Measurements from ENCODE around the gene TNFSF10.

Gene TNFSF10

DNA sequence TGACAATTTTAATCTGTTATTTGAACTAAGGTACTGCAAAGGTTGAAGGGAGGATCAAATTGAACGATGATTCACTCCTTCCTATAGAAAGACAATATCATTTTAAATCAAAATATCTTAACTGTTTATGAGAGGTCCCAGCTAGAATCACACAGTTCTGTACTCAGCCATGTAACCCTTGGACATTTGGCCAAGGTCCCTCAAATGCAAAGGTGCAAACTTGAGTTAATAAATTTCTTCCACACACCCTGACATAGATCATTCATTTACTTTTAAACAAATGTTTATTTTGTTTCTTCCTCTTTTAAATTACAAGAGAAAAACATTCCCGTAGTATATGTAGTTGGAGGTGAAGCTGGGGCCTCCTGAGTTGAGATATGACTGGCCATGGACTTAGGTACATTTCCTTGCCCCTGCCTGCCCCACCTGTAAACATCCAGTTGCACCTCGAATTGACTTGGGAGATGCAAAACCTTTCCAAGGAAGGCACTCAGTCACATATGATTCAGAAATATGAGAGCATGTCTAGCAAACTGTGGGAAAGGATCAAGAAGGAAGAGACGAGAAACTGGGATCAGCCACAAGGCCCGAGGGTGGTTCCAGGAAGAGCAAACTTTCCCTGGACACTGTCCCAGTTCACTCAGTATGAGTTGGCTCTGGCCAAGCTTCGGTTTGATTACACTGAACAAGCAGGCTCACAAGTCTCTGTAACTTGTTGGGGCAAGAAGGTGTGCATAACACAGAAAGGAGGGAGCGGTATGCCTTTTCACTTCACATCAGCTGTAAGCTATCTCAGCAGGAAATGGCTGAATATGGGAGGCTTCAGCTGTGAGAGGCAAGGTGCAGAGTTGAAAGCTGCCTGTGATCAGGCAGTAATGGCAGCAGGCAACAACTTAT is 6.7 kb downstream of the TNFSF10 start:
- DNase-seq (ENCODE audit: low read depth in 2 of 2), result no peak

DNA sequence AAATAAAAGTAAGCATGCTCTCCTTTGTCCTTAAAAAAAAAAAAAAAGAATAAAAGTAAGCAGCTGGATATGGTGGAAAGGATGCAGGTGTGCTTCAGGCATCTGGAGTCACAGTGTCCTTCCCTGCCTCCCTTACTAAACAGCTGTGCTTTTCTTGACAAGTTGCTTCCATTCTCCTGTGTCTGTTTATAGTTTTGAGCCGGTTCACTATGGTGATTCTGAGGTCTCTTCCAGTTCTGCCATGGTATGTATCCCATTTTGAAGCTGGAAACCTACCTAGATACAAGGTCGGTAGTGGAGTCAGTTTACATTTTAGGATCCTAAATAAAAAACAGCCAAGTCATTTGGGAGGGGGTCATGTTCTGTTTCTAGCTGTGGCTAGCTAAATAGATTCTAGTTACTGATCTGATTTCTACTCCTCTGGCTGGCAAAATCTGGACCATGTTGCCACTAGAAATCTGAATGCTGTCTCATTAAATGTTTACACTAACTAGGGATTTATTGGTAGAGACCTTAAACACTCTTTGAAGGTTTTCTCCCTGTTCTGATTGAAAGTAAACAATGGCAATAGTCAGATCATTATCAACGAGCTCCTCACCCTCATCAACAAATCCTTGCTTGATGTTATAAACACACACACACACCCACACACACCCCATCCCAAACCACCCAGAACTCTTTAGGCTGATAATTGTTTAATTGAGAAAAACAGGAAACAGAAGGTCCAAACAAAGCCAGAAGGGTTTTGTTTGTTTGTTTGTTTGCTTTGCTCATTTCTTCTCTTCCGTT is 7.9 kb downstream of the TNFSF10 start:
- DNase-seq (ENCODE audit: low read depth in 2 of 2), result no peak

DNA sequence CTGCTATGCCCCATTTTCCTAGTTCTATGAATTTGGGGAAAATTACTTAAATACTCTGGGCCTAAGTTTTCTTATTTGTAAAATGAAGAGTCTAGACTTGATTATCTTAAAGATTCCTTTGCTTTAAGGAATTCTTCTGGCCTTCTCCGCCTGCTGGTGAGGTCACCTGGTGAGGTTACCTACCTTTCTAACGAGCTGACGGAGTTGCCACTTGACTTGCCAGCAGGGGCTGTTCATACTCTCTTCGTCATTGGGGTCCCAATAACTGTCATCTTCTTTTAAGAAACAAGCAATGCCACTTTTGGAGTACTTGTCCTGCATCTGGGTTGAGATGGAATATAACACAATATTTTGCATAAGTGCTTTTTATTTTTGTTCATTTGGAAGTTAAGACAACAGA is 8.6 kb downstream of the TNFSF10 start:
- DNase-seq (ENCODE audit: low read depth in 2 of 2), result no peak

DNA sequence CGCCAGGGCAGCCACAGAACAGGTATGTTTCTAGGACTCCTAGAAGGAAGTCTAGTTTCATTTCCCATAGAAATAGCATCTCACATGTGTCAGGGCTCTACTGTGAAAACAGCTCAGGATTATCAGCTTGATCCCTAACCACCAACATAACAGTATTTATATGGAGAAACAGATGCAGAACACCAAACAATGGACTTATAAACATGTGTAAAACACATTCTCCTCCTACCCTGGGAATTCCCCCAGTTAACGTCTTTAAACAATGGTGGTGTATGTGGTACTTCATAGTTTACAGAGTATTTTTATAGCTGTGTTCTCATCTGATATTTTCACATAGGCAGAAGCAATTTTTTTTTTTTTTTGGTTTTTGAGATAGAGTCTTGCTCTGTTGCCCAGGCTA is 9.7 kb downstream of the TNFSF10 start:
- DNase-seq (ENCODE audit: low read depth in 2 of 2), result no peak

DNA sequence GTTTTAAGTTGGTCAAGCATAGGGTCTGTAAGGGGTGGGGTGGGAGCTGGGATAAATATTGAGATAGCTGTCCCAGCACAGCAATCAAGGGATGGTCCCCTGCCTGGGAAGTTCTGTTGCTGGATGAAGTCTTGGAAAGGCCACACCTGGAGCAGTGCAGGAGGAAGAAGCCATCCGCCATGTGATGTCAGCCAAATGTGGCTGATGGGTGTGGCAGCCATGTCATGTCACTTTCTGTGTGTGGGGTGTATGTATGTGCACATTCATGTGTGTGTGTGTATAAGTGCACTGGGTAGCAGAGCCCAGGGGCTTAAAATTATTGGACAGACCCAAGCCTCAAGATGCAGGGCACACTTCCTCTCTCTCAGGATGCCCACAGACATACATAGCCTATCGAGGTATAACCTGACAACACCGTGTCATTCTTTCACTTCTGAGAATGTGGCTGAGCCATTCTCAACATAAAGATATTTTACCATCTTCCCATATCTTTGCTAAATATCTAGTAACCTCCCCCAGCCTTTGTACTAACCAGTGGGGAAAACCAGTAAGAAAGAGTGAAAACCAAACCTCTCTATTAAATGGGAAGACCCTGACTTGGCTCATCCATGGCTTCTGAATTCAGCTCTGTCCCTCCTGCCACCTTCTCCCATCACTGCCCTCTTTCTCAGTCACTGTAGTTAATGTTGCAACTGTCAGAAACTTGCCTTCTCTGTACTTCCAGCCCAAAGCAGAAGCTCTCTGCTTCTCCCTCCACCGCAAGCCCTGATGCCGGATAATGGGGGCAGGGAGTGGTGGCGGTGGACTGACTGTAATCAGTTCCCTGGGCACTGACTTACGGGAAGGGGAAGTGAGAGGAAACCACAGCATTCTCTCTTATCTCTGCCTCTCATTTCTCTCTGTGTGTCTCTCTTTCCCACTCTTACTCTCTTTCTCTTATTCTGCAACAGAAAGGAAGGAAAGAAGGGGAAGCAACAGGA is 11.2 kb downstream of the TNFSF10 start:
- peak in 1 of 2 experiments; percentile 69 for DNase-seq (ENCODE audit: low read depth in 2 of 2)

DNA sequence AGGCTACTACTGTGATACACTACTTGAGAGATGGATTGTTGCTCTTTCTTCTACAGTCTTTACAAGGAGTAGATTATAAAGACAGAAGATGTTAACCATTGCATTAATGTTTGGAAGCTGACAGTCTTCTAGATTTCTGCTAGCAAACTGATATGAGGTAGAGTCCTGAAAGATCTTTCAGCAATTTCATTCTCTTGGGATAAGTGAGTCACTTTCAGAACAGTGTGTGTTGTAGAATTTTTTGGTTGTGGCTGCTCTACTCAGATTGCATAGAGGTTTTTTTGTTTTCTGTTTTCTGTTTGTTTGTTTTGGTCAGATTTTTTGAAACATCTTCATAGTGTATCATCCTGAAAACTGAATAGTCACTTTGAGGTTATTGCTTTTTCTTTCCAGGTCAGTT is 17.1 kb downstream of the TNFSF10 start:
- DNase-seq (ENCODE audit: low read depth in 2 of 2), result no peak

DNA sequence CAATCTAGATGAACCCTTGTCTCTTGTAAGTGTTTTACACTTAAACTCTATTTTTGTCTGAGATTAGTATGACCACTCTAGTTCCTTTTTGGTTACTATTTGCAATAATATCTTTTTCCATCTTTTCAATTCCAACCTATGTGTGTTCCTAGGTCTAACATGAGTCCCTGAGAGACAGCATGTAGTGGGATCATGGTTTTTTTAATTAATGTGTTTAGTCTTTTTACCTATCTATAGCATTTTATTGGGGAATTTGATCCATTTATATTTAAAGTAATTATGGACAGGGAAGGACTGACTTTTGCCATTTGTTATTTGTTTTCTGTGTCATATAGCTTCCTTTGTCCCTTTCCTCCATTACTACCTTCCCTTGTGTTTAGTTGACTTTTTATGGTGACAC is 21.7 kb downstream of the TNFSF10 start:
- no peak for DNase-seq (ENCODE audit: low read depth in 2 of 2)

DNA sequence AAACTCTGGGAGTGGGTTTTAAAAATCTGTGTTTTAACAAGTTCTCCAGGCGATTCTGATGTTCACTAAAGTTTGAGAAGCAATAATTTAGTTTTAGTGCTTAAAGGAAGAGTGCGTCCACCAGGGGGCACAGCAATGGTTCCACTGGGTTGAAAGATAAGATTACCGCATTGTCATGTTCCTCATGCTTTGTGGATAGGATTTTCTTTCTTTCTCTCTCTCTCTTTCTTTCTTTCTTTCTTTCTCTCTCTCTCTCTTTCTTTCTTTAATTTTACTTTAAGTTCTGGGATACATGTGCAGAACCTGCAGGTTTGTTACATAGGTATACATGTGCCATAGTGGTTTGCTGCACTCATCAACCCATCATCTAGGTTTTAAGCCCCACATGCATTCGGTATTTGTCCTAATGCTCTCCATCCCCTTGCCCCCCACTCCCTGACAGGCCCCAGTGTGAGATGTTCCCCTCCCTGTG is 33.0 kb downstream of the TNFSF10 start:
- DNase-seq (ENCODE audit: low read depth in 2 of 2), result peak; percentile 58 to 79

DNA sequence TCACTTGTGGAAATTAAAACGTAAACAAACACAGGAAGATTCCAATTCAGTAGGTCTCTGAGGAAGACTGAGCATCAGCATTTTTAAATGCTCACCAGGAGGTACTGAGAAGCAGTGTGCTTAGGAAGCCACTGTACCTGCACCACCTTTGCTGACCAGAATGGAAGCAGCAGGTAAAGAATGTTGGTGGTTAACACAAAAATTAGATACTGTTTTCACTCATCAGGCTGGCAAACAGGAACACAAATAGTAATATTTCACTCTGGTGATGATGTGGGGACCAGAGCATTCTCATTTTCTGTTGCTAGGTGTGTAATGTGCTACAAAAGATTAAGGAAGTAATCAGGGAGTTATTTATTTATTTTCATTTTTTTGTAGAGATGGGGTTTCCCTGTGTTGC is 45.1 kb downstream of the TNFSF10 start:
- DNase-seq (ENCODE audit: low read depth in 2 of 2), result no peak

DNA sequence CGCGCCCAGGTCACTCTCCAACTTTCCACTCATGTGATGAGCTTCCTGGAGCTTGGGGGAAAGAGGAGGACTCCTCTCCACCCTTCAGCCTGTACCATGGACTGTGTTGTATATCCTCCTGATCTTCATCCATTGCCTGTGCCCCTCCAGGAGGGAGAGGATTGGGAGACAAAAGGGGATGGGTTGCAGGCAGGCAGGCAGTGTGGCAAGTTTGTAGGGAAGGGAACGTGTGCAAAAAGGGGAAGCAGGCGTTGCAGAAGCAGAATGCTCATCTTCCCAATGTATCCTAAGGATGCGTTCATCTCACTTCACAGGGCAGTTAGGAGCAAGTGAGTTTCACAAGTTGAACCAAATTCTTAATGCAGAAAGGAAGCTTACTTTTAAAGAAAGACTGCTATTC is 46.9 kb downstream of the TNFSF10 start:
- DNase-seq (ENCODE audit: low read depth in 2 of 2), result no peak

DNA sequence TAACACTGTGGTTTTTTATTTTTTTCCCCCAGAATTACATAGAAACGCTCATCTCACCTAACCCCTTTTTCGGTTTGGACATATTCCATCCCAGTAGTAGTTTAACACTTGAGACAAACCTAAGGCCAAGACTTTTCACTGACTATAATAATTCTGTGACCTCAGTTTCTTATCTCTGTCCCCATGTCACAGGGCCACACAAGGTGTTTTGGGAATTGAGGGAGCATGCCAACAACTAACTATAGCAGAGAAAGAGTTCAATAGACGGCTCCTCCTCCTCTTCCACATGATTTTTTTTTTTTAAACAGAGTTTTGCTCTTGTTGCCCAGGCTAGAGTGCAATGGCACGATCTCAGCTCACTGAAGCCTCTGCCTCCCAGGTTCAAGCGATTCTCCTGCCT is 47.5 kb downstream of the TNFSF10 start:
- no peak for DNase-seq (ENCODE audit: low read depth in 2 of 2)

DNA sequence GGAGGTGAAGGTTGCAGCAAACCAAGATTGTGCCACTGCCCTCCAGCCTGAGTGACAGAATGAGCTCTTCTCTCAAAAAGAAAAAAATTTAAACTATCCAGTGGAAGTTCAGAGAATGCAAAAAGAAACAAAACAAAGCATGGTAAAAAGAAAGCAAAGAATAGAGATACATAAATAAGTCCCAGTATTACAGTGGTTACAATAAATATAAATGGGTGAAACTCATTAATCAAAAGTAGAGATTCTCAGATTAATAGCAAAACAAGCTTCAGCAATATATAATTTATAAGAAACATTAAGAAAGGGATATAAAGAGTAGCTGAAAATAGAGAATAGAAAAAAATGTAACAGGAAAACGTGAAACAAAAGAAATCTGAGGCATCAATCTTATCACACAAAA is 51.3 kb downstream of the TNFSF10 start:
- no peak for DNase-seq (ENCODE audit: low read depth in 2 of 2)

DNA sequence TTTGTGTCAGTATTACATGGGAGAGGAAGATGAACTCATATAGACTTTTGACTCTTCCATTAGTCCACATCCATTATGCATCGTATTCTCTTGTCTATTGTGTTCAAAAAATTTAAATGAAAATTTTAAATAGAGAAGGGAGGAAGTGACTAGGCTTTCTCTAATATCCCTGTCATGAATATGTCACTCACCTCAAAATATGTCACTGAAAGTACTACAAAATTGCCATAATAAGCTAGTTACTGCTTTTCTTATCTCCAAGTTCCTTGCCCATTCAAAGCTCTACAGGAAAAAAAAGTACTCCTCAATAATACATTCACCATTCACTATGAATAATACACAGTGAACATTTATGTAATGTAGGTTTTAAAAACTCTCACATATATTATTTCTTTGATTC is 52.6 kb downstream of the TNFSF10 start:
- no peak for DNase-seq (ENCODE audit: low read depth in 2 of 2)

DNA sequence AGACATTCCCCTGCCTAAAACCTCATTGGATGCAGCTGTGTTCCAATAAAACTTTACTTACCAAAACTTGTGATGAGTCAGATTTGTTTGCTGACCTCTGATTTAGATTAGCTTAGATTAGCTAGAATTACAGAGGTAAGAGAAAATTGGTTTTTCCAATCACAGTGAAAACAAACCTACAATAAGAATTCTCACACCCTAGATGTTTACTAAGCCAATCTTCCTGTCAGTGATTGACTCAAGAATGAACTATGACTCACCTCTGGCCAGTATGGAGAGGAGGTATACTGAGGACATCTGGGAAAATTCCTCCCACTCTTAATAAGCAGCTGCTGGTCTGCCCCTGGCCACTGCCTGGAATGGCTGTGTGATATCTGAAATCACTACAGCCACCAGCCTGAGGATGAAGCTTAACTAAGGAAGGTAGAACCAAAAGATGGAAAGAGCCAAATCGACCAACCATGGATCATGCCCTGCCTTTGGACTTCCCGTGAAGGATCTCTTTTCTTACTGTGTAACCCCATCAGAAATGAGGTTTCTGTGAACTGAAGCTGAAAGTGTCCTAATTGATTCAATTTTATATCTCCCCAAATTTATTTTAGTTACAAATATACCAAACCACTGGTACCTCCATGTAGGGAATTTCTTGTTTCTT is 55.9 kb downstream of the TNFSF10 start:
- DNase-seq (ENCODE audit: low read depth in 2 of 2), result no peak

DNA sequence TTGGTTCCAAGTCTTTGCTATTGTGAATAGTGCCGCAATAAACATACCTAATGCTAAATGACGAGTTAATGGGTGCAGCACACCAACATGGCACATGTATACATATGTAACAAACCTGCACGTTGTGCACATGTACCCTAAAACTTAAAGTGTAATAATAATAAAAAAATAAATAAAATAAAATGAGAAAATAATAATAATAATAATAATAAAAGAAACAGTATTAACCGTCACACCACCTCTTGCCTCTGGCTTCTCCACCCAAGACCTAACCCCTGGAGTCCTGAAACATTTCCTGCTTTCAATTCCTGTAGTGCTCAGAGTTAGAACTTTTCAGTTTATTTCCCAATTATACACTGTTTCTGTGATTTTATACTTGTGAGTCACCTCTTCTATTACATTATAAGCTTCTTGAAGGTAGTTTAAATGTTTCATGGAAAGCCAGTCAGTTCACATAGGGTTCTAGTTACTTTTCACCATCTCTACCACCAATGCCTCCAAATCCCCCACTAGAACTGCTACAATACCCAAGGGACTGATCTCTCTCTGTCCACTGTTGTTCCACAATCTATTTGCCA is 56.6 kb downstream of the TNFSF10 start:
- no peak for DNase-seq (ENCODE audit: low read depth in 2 of 2)

DNA sequence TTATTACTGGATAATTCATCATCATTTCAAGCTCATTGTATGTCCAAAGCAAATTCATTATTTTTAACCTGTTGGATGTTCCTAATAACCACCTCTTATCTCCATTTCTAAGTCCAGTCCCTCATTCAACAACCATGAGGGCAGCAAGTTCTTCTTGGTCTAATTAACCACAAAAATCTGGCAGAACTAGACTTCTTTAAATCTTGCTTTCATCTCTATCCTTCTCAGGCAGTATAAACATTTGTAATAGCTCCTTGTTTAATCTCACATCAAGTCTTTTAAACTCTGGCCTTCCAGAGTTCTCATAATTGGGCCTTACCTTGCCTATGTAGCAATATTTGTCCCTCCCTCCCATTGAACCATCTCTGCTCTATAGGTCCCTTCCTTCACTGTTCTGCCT is 57.9 kb downstream of the TNFSF10 start:
- no peak for DNase-seq (ENCODE audit: low read depth in 2 of 2)

DNA sequence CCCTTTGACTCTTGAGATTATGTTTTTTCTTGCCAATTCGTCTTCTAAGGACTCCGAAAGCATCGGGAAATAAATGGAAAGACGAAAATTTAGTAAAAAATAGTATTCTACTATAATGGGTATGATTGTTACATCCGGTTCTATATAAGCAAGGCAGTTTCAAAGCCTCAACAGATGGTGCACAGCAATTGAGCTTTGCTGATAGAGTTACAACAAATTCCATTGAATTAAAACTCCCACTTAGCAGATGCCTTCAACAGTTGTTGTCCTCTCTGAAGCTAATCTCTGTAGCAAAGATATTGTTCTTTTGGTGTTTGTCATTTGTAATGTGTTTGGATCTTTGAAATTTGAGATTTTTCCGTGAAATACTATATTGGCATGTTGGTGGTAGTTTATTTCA is 58.9 kb downstream of the TNFSF10 start:
- DNase-seq (ENCODE audit: low read depth in 2 of 2), result no peak

DNA sequence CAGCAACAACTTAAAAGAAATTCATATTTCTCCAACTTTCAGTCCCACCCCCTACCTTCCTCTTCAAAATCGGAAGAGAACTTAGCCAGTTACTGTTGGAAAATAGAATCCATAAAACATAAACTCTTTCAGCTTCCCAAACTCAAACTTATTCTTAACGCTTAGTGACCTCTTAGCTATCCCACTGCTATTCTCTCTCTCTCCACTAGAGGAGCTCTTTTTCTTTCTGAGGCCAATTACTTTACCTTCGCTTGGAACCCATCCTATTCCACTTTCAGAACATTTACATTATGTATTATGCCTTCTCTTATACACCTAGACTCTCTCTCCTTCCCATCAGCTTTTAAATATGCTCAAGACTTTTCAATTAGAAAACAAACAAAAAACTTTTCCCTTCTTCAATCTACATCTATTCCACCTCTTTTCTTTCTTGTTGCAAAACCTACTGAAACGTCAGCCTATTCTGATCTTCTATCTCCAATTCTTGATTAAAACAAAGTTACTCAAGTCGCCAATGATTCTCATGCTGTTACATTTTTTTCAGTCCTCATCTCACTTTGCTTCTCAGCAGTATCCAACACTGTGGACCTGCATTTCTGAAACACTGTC is 61.6 kb downstream of the TNFSF10 start:
- DNase-seq (ENCODE audit: low read depth in 2 of 2), result no peak

DNA sequence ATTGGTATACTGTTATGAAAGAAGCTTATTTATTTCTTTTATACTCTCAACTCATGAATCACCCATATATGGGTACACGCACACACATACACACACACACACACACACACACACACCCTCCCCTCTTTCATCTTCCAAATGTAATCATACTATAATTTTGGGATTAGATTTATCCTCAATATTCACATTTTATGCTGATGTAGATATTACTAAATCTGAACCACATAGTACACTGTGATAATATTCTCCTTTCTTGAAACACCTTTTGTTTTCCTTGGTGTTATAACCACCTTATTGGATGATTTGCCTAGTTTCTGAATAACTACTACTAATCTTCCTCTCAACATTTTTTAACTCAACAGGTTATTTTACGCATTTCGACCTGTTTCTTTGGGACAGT is 66.8 kb downstream of the TNFSF10 start:
- no peak for DNase-seq (ENCODE audit: low read depth in 2 of 2)

Data from stimulated activated CD4-positive, alpha-beta T cell treated with anti-CD3 and anti-CD28 coated beads, Interleukin-12 subunit alpha, Interleukin-12 subunit beta, amount 100 ng/mL, for 24 hours (primary cell).